Activated B cell treated with CpG ODN at 0.5 μM for 24 hours (primary cell): ENCODE measurements around the gene WNT10A. TPM values are rescaled to one million over a fixed set of nuclear protein-coding genes. Genes with fewer than 3 reads are reported as not detected.
A peak's percentile ranks its signal among the peaks of the same experiment; 100 is the strongest.

Experiments
- ATAC-seq: fragments of 200-7000 bp; cut with Tn5 transposase; one replicate; pipeline ENCODE4 v1.10.0; 2021; ENCODE audit warnings: low read depth, mild to moderate bottlenecking, moderate library complexity
- CTCF ChIA-PET: fragments of 350-600 bp; sonication (Branson Sonifier 250); formaldehyde crosslinking; loops from one replicate; lab custom pipeline; 2021; ENCODE audit warnings: antibody characterized with exemption; lab: Charles Lee
- POLR2A ChIA-PET: fragments of 350-600 bp; sonication (Branson Sonifier 250); formaldehyde crosslinking; loops from one replicate; lab custom pipeline; 2021; ENCODE audit warnings: antibody characterized with exemption; lab: Charles Lee
- DNase-seq: peaks from one replicate; pipeline ENCODE4 v3.0.0; 2022
- H3K27ac Mint-ChIP-seq: one replicate; pipeline ENCODE4 v1.8.0; 2020; ENCODE audit warnings: mixed read lengths
- H3K27me3 Mint-ChIP-seq: one replicate; pipeline ENCODE4 v1.8.0; 2021; ENCODE audit warnings: mixed read lengths
- H3K36me3 Mint-ChIP-seq: one replicate; pipeline ENCODE4 v1.8.0; 2021; ENCODE audit warnings: low read depth, mixed read lengths
- H3K4me1 Mint-ChIP-seq: one replicate; pipeline ENCODE4 v1.8.0; 2021; ENCODE audit warnings: mixed read lengths
- H3K4me3 Mint-ChIP-seq: one replicate; pipeline ENCODE4 v1.8.0; 2020; ENCODE audit warnings: mild to moderate bottlenecking, mixed read lengths
- H3K9me3 Mint-ChIP-seq: one replicate; pipeline ENCODE4 v1.8.0; 2020; ENCODE audit warnings: mixed read lengths
- intact Hi-C: fragments of 100-400 bp; cut with micrococcal nuclease; formaldehyde crosslinking; loops from one replicate; pipeline ENCODE4 v1.15.1; 2024
- total RNA-seq: library from RNA; stranded (reverse); gene quantifications from 2 replicates; pipeline ENCODE4 v1.2.3, GENCODE V29; 2022
- TF ChIP-seq, protein P1 (sequence below): fragments of 200-600 bp; IDR thresholded peaks from one replicate; pipeline ENCODE4 v1.8.0; 2022; ENCODE audit warnings: antibody characterized with exemption, mild to moderate bottlenecking

WNT10A gene
- total RNA-seq, 1 donor from 2014 or later = 31.8 TPM

DNA sequence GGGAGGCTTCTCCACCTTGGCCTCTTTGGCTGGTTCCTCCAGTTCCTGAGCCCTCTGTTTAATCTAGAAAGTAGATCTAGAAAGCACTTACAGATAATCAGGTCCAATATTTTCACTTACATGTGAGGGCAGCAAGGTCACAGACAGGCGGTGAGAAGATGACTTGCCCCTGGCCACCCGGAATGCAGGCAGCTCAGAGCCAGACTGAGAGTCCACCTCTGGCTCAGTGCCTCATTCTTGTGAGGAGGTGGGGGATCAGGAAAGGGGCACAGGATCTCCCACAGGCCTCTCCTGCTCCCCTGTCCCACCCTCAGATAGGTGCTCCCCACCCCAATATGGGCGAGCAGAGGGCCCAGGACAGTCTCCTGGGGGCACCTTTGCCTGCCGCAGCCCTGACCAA lies 15.3 kb upstream of the WNT10A start:
- Mint-ChIP-seq H3K9me3 (no peaks in the 10 kb centered on the region), H3K27me3 (peaks cover 60% of the 10 kb centered on the region), H3K36me3 (no peaks in the 10 kb centered on the region), H3K27ac (no peak overlapping the region), H3K4me3 (no peak overlapping the region), H3K4me1 (peaks cover 10% of the 10 kb centered on the region)
- ChIA-PET POLR2A (no interaction called here), CTCF (no interaction called here)
- intact Hi-C loops = no loop called here
- ATAC-seq = no peak
- DNase-seq = no peak
- TF ChIP-seq, protein P1, sequence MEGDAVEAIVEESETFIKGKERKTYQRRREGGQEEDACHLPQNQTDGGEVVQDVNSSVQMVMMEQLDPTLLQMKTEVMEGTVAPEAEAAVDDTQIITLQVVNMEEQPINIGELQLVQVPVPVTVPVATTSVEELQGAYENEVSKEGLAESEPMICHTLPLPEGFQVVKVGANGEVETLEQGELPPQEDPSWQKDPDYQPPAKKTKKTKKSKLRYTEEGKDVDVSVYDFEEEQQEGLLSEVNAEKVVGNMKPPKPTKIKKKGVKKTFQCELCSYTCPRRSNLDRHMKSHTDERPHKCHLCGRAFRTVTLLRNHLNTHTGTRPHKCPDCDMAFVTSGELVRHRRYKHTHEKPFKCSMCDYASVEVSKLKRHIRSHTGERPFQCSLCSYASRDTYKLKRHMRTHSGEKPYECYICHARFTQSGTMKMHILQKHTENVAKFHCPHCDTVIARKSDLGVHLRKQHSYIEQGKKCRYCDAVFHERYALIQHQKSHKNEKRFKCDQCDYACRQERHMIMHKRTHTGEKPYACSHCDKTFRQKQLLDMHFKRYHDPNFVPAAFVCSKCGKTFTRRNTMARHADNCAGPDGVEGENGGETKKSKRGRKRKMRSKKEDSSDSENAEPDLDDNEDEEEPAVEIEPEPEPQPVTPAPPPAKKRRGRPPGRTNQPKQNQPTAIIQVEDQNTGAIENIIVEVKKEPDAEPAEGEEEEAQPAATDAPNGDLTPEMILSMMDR = no peak

DNA sequence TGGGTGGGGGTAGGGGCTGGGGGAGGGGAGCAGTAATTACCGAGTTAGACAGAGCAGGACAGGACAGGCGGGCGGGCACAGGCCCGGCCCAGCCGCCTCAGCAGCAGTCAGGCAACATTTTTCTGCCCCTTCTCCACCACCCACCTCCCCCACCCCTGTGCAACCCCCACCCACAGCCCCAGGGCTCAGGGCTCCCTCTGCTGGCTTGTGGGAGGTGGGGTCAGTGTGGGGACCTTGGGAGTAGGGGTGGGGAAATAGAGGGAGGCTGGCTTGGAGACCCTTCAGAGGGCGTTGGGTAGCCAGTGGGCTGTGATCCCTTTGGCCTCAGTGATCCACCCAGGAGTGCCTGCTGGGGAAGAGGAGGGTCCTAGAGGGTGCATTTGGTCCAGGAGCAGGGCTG lies 14.7 kb upstream of the WNT10A start:
- ChIA-PET POLR2A (no interaction called here), CTCF (interaction anchor here (1.4 kb wide), 1 partner anchor 9 kb away, joined by 4 read pairs; no protein-coding TSS in a partner anchor)
- intact Hi-C loops = no loop called here
- no peak overlapping the region for H3K4me3 Mint-ChIP-seq
- H3K4me1 Mint-ChIP-seq = peaks cover 10% of the 10 kb centered on the region
- no peaks in the 10 kb centered on the region for H3K9me3 Mint-ChIP-seq
- ATAC-seq (no peak), DNase-seq (no peak)
- TF ChIP-seq, protein P1 = no peak
- peaks cover 60% of the 10 kb centered on the region for H3K27me3 Mint-ChIP-seq
- H3K27ac Mint-ChIP-seq = no peak overlapping the region
- no peaks in the 10 kb centered on the region for H3K36me3 Mint-ChIP-seq

- POLR2A ChIA-PET = no interaction called here
- Mint-ChIP-seq H3K4me3 (no peak overlapping the region), H3K27ac (no peak overlapping the region), H3K9me3 (no peaks in the 10 kb centered on the region), H3K27me3 (peaks cover 58% of the 10 kb centered on the region), H3K4me1 (peaks cover 22% of the 10 kb centered on the region), H3K36me3 (no peaks in the 10 kb centered on the region)
- ATAC-seq = no peak
- no peak for DNase-seq
- CTCF ChIA-PET = no interaction called here
- intact Hi-C loops = no loop called here
- TF ChIP-seq, protein P1 = no peak
Observed at GRCh38 chr2:218867900-218868299, 12.8 kb upstream of the WNT10A start.

DNA sequence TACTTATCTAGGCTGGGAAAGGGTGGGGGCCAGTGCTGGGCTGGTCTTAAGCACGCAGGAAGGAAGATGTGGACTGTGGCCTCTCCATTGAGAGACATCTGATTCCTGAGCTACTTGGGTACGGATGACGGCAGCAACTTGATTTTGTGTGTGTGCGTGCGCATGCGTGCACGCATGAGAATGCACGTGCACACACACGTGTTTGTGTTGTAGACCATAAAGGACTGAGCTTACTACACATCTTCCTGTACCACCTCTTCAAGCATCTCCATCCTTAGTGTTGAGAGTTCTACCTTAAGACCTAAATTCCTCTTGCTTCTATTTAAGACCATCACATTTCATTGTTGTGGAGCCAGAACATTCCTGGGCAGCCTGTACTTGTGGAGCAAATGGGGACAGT lies 11.6 kb upstream of the WNT10A start:
- TF ChIP-seq, protein P1 = no peak
- Mint-ChIP-seq H3K4me3 (no peak overlapping the region), H3K27me3 (peaks cover 53% of the 10 kb centered on the region), H3K9me3 (no peaks in the 10 kb centered on the region), H3K4me1 (peaks cover 26% of the 10 kb centered on the region), H3K27ac (no peak overlapping the region), H3K36me3 (no peaks in the 10 kb centered on the region)
- CTCF ChIA-PET = interaction anchor here (21.7 kb wide), 1 partner anchor 30 kb away, joined by 1062 read pairs; no protein-coding TSS in a partner anchor
- intact Hi-C loops = no loop called here
- DNase-seq (no peak), ATAC-seq (no peak)
- POLR2A ChIA-PET = interaction anchor here (20.0 kb wide), 1 partner anchor 24 kb away, joined by 969 read pairs; no protein-coding TSS in a partner anchor

- H3K36me3 Mint-ChIP-seq = no peaks in the 10 kb centered on the region
- no peak overlapping the region for H3K27ac Mint-ChIP-seq
- ChIA-PET POLR2A (interaction anchor here (1.3 to 20.0 kb wide), 3 partner anchors 9 to 212 kb away, joined by 3 to 969 read pairs (median 6); partner anchors contain the start of genes BCS1L, WNT10A and ZNF142), CTCF (interaction anchor here (0.9 to 21.7 kb wide), 4 partner anchors 18 to 424 kb away, joined by 3 to 1062 read pairs (median 4); no protein-coding TSS in a partner anchor)
- no peak for DNase-seq
- H3K9me3 Mint-ChIP-seq = no peaks in the 10 kb centered on the region
- peak overlapping the region; percentile 80 for H3K4me3 Mint-ChIP-seq
- ATAC-seq = peak; percentile 35
- intact Hi-C loops = no loop called here
- peaks cover 28% of the 10 kb centered on the region for H3K4me1 Mint-ChIP-seq
- TF ChIP-seq, protein P1 = no peak
- peaks cover 49% of the 10 kb centered on the region for H3K27me3 Mint-ChIP-seq
Observed at GRCh38 chr2:218870984-218871344, 9.7 kb upstream of the WNT10A start.
